Glomerular visceral epithelial cell (primary cell): ENCODE measurements around the gene CTBP1.

Source experiments
- DNase-seq: peaks from one replicate; pipeline ENCODE4 v3.0.0-alpha.2; 2016; ENCODE audit errors: extremely low spot score

The CTBP1 gene

GRCh38 chr4:1283711-1284110 lies 34.8 kb upstream of the CTBP1 start:
- no peak for DNase-seq

- DNase-seq: no peak
Observed at GRCh38 chr4:1279253-1279652, 30.3 kb upstream of the CTBP1 start.

- peak; percentile 46 for DNase-seq
Observed at GRCh38 chr4:1277667-1278665, 29.0 kb upstream of the CTBP1 start.

- no peak for DNase-seq
Observed at GRCh38 chr4:1276984-1277383, 28.1 kb upstream of the CTBP1 start.

- DNase-seq: no peak
Observed at GRCh38 chr4:1274871-1275270, 25.9 kb upstream of the CTBP1 start.

- no peak for DNase-seq
Observed at GRCh38 chr4:1271686-1272085, 22.8 kb upstream of the CTBP1 start.

GRCh38 chr4:1269209-1269608 lies 20.3 kb upstream of the CTBP1 start:
- DNase-seq: no peak

- DNase-seq: no peak
Observed at GRCh38 chr4:1266881-1267763, 18.2 kb upstream of the CTBP1 start.

- no peak for DNase-seq
Observed at GRCh38 chr4:1265351-1265750, 16.4 kb upstream of the CTBP1 start.

GRCh38 chr4:1264942-1265341 lies 16.0 kb upstream of the CTBP1 start:
- no peak for DNase-seq

GRCh38 chr4:1261107-1261928 lies 12.4 kb upstream of the CTBP1 start:
- no peak for DNase-seq

GRCh38 chr4:1260418-1261106 lies 11.6 kb upstream of the CTBP1 start:
- no peak for DNase-seq

GRCh38 chr4:1259966-1260365 lies 11.0 kb upstream of the CTBP1 start:
- no peak for DNase-seq

- DNase-seq: no peak
Observed at GRCh38 chr4:1258457-1258856, 9.5 kb upstream of the CTBP1 start.

- DNase-seq: no peak
Observed at GRCh38 chr4:1255699-1256098, 6.8 kb upstream of the CTBP1 start.

- no peak for DNase-seq
Observed at GRCh38 chr4:1255151-1255550, 6.2 kb upstream of the CTBP1 start.

- no peak for DNase-seq
Observed at GRCh38 chr4:1253831-1254230, 4.9 kb upstream of the CTBP1 start.

- no peak for DNase-seq
Observed at GRCh38 chr4:1252928-1253492, 4.1 kb upstream of the CTBP1 start.

GRCh38 chr4:1251773-1252066 lies 2.8 kb upstream of the CTBP1 start:
- DNase-seq: no peak

- DNase-seq: no peak
Observed at GRCh38 chr4:1250921-1251772, 2.2 kb upstream of the CTBP1 start.
